ENCODE measurements around the gene RPP25.

DNA sequence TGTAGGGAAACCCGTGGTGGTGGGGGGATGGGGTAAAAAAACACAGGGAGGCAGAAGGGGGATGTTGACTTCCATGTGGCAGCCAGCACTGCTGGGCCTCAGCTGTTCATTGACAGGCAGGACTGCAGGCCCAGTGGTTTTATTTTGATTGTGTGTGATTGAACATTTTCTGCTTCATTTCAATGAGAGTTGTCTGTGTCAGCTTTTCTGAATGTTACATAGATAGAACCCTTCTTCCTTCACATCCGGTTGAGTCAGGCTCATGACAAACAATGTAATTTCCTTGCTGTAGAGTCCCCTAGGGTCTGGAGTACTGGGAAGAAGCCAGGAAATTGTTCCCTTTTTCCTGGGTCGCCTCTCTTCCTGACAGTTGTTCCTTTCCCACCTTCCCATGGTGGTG is 8.2 kb upstream of the RPP25 start:
- TF ChIP-seq, protein P1, sequence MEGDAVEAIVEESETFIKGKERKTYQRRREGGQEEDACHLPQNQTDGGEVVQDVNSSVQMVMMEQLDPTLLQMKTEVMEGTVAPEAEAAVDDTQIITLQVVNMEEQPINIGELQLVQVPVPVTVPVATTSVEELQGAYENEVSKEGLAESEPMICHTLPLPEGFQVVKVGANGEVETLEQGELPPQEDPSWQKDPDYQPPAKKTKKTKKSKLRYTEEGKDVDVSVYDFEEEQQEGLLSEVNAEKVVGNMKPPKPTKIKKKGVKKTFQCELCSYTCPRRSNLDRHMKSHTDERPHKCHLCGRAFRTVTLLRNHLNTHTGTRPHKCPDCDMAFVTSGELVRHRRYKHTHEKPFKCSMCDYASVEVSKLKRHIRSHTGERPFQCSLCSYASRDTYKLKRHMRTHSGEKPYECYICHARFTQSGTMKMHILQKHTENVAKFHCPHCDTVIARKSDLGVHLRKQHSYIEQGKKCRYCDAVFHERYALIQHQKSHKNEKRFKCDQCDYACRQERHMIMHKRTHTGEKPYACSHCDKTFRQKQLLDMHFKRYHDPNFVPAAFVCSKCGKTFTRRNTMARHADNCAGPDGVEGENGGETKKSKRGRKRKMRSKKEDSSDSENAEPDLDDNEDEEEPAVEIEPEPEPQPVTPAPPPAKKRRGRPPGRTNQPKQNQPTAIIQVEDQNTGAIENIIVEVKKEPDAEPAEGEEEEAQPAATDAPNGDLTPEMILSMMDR (IDR thresholded peaks at IDR 0.05; ENCODE audit: low read length), result no peak
- no peak for TF ChIP-seq EZH2 (IDR thresholded peaks at IDR 0.05; ENCODE audit: borderline replicate concordance, low read length)

All from OCI-LY1 (cell line).